Measurements from ENCODE around the gene TERT. TPM values are rescaled to one million over a fixed set of nuclear protein-coding genes. Genes with fewer than 3 reads are reported as not detected.

TERT gene
- total and polyA plus RNA-seq, 2 of the 13 experiments (the other 11 are each of a cell fraction or from before 2014, with no cell fraction given) = 4.3 to 5.9 TPM

DNA sequence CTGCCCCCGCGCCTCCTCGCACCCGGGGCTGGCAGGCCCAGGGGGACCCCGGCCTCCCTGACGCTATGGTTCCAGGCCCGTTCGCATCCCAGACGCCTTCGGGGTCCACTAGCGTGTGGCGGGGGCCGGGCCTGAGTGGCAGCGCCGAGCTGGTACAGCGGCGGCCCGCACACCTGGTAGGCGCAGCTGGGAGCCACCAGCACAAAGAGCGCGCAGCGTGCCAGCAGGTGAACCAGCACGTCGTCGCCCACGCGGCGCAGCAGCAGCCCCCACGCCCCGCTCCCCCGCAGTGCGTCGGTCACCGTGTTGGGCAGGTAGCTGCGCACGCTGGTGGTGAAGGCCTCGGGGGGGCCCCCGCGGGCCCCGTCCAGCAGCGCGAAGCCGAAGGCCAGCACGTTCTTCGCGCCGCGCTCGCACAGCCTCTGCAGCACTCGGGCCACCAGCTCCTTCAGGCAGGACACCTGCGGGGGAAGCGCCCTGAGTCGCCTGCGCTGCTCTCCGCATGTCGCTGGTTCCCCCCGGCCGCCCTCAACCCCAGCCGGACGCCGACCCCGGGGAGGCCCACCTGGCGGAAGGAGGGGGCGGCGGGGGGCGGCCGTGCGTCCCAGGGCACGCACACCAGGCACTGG is 548 bp downstream of the TERT start:
- H3K36me3 ChIP-seq (replicated peaks in 1 of 2; ENCODE audit: control insufficient read depth in 1 of 2, insufficient read depth in 2 of 2, low read length in 2 of 2) = no peaks in the 10 kb centered on the region
- in situ Hi-C loops (cut with HindIII; ENCODE audit: extremely low pct_ligation_motif_present, low pct_unique_long_range_greater_than_20kb) (no loop called here), intact Hi-C loops (cut with micrococcal nuclease; ENCODE audit: unreplicated experiment) (no loop called here)
- H3K9me3 ChIP-seq (ENCODE audit: low read length) = no peaks in the 10 kb centered on the region
- no peak for DNase-seq (ENCODE audit: low spot score)
- FAIRE-seq = no peak
- no TSS peak for BruUV-seq (replicated peaks)
- H4K20me1 ChIP-seq (ENCODE audit: insufficient read depth, low read length) = no peaks in the 10 kb centered on the region
- no peak overlapping the region for H3K27ac ChIP-seq (ENCODE audit: extremely low read length, insufficient read depth, low read length)
- peaks cover 9 to 35% of the 10 kb centered on the region in 2 experiments; a peak in 4 of 5 replicates for H3K27me3 ChIP-seq (ENCODE audit: control insufficient read depth in 1 of 2, insufficient read depth in 2 of 2, low read length in 2 of 2)
- H3K9ac ChIP-seq (ENCODE audit: insufficient read depth, low read depth, low read length) = 0 out of 2 replicates have a peak overlapping the region, but pooled peaks have one; percentile 22
- H2AFZ ChIP-seq (ENCODE audit: low read length) = no peak overlapping the region
- WGBS (ENCODE audit: low lambda C conversion rate) = no CpG with 5 or more reads among the region's 69 CpGs
- peak overlapping the region; percentile 40 to 68 (median 47); a peak in 4 of 6 replicates for H3K4me3 ChIP-seq (replicated peaks in 1 of 3; ENCODE audit: insufficient read depth in 1 of 3, low read depth in 2 of 3, low read length in 3 of 3)
- TF ChIP-seq, protein P1, sequence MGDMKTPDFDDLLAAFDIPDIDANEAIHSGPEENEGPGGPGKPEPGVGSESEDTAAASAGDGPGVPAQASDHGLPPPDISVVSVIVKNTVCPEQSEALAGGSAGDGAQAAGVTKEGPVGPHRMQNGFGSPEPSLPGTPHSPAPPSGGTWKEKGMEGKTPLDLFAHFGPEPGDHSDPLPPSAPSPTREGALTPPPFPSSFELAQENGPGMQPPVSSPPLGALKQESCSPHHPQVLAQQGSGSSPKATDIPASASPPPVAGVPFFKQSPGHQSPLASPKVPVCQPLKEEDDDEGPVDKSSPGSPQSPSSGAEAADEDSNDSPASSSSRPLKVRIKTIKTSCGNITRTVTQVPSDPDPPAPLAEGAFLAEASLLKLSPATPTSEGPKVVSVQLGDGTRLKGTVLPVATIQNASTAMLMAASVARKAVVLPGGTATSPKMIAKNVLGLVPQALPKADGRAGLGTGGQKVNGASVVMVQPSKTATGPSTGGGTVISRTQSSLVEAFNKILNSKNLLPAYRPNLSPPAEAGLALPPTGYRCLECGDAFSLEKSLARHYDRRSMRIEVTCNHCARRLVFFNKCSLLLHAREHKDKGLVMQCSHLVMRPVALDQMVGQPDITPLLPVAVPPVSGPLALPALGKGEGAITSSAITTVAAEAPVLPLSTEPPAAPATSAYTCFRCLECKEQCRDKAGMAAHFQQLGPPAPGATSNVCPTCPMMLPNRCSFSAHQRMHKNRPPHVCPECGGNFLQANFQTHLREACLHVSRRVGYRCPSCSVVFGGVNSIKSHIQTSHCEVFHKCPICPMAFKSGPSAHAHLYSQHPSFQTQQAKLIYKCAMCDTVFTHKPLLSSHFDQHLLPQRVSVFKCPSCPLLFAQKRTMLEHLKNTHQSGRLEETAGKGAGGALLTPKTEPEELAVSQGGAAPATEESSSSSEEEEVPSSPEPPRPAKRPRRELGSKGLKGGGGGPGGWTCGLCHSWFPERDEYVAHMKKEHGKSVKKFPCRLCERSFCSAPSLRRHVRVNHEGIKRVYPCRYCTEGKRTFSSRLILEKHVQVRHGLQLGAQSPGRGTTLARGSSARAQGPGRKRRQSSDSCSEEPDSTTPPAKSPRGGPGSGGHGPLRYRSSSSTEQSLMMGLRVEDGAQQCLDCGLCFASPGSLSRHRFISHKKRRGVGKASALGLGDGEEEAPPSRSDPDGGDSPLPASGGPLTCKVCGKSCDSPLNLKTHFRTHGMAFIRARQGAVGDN (CRISPR knock-in tag; IDR thresholded peaks at IDR 0.05) = peak; percentile 28; the same call in 1 of the 2 replicates
- TF ChIP-seq SP1 (IDR thresholded peaks at IDR 0.05) (no peak), SP1 (CRISPR knock-in tag; IDR thresholded peaks at IDR 0.05) (no peak)
- POLR2A ChIA-PET = interaction anchor here (1.0 kb wide), 1 partner anchor 32 kb away, joined by 5 read pairs; no protein-coding TSS in a partner anchor
- ATAC-seq = peak; percentile 40
- H3K4me1 ChIP-seq (ENCODE audit: insufficient read depth, low read length) = peaks cover 18% of the 10 kb centered on the region
- no peaks in the 10 kb centered on the region for H3K79me2 ChIP-seq (ENCODE audit: insufficient read depth, low read length)
- CTCF ChIA-PET (ENCODE audit: low intra/inter-chr PET ratio, low total read pairs) = no interaction called here
- H3K4me2 ChIP-seq (ENCODE audit: low read depth, low read length) = peak overlapping the region; percentile 49

Measured in HepG2 (cell line).